GM23338 (cell line): ENCODE measurements around the gene CEP44.

Source experiments
- CREB1 ChIP-seq: fragments of 250-450 bp; sonication (Bioruptor Pico); IDR thresholded peaks from 2 replicates; pipeline ENCODE4 v1.5.0; 2020; ENCODE audit warnings: low read depth, mild to moderate bottlenecking, moderate library complexity
- CTCF ChIP-seq, 2 experiments: fragments of 200-600 bp in 1 of 2; sonication (generic) in 1 of 2; conservative IDR thresholded peaks; 2 replicates each; pipeline versions ENCODE4 v1.5.1 to v1.6.1; 2016 to 2017; ENCODE audit warnings: antibody characterized with exemption in 2 of 2, low read depth in 2 of 2, mild to moderate bottlenecking in 2 of 2, moderate library complexity in 1 of 2
- EZH2 ChIP-seq: fragments of 200-600 bp; sonication (generic); IDR thresholded peaks from one replicate; pipeline ENCODE4 v1.8.0; 2017; ENCODE audit warnings: antibody characterized with exemption, mild to moderate bottlenecking, low read depth; ENCODE audit not compliant: unreplicated experiment
- POLR2AphosphoS5 ChIP-seq: IDR thresholded peaks from 2 replicates; pipeline ENCODE4 v1.6.1; 2016; ENCODE audit warnings: antibody characterized with exemption, low read depth

GRCh38 chr4:174381440-174381800 is 97.7 kb downstream of the CEP44 start:
- no peak for TF ChIP-seq CTCF (conservative IDR thresholded peaks at IDR 0.05; ENCODE audit: low read depth in 2 of 2)
- no peak for TF ChIP-seq CREB1 (CRISPR knock-in tag)
- TF ChIP-seq POLR2AphosphoS5, result no peak
- no peak for TF ChIP-seq EZH2
